ENCODE results near the gene MAP7D1.

Gene MAP7D1

GRCh38 chr1:36128126-36128904 lies 27.6 kb upstream of the MAP7D1 start:
- DNase-seq: no peak

- no peak for DNase-seq
These were observed 27.1 kb upstream of the MAP7D1 start for GRCh38 chr1:36128905-36129206.

- DNase-seq: no peak
These were observed 23.9 kb upstream of the MAP7D1 start for GRCh38 chr1:36132029-36132428.

GRCh38 chr1:36133484-36133883 lies 22.5 kb upstream of the MAP7D1 start:
- no peak for DNase-seq

GRCh38 chr1:36134031-36134430 lies 21.9 kb upstream of the MAP7D1 start:
- DNase-seq: no peak

- DNase-seq: peak; percentile 73
These were observed 21.2 kb upstream of the MAP7D1 start for GRCh38 chr1:36134505-36135329.

- no peak for DNase-seq
These were observed 20.7 kb upstream of the MAP7D1 start for GRCh38 chr1:36135330-36135667.

- DNase-seq: no peak
These were observed 20.2 kb upstream of the MAP7D1 start for GRCh38 chr1:36135796-36136195.

GRCh38 chr1:36136535-36136934 lies 19.4 kb upstream of the MAP7D1 start:
- no peak for DNase-seq

- no peak for DNase-seq
These were observed 18.7 kb upstream of the MAP7D1 start for GRCh38 chr1:36137226-36137625.

- no peak for DNase-seq
These were observed 18.2 kb upstream of the MAP7D1 start for GRCh38 chr1:36137776-36138175.

GRCh38 chr1:36139521-36139920 lies 16.4 kb upstream of the MAP7D1 start:
- DNase-seq: no peak

GRCh38 chr1:36142121-36142520 lies 13.8 kb upstream of the MAP7D1 start:
- DNase-seq: no peak

GRCh38 chr1:36143424-36143823 lies 12.5 kb upstream of the MAP7D1 start:
- DNase-seq: no peak

GRCh38 chr1:36144413-36144812 lies 11.5 kb upstream of the MAP7D1 start:
- no peak for DNase-seq

- no peak for DNase-seq
These were observed 7.1 kb upstream of the MAP7D1 start for GRCh38 chr1:36148821-36149236.

GRCh38 chr1:36149237-36149972 lies 6.6 kb upstream of the MAP7D1 start, which contains the start of gene TRAPPC3:
Gene TRAPPC3, minus strand, starts transcription at chr1:36149486. Its CDS starts 108 bp downstream, at chr1:36149378.
- peak; percentile 98 for DNase-seq

- DNase-seq: peak; percentile 60
These were observed 6.0 kb upstream of the MAP7D1 start for GRCh38 chr1:36149973-36150295.

- DNase-seq: peak; percentile 86
These were observed 5.4 kb upstream of the MAP7D1 start for GRCh38 chr1:36150296-36151133.

- DNase-seq: no peak
These were observed 4.7 kb upstream of the MAP7D1 start for GRCh38 chr1:36151134-36151844.

- peak; percentile 67 for DNase-seq
These were observed 4.1 kb upstream of the MAP7D1 start for GRCh38 chr1:36151845-36152203.

- DNase-seq: no peak
These were observed 2.5 kb upstream of the MAP7D1 start for GRCh38 chr1:36153476-36153875.
